CD8-positive, alpha-beta memory T cell (primary cell): ENCODE results near the gene UNC13C. TPM values are rescaled to one million over a fixed set of nuclear protein-coding genes. Genes with fewer than 3 reads are reported as not detected.

Experiments used
- CTCF ChIA-PET: fragments of 350-600 bp; sonication (Branson Sonifier 250); formaldehyde crosslinking; loops from one replicate; lab custom pipeline; 2021; ENCODE audit warnings: antibody characterized with exemption; lab: Charles Lee
- POLR2A ChIA-PET: fragments of 350-600 bp; sonication (Branson Sonifier 250); formaldehyde crosslinking; loops from one replicate; lab custom pipeline; 2021; ENCODE audit warnings: antibody characterized with exemption; lab: Charles Lee
- DNase-seq, 5 donors: peaks; one replicate each; pipeline versions ENCODE4 v3.0.0 to v3.0.0-alpha.2; 2020 to 2022; ENCODE audit warnings: mixed read lengths in 1 of 5
- H3K27ac ChIP-seq: one replicate; pipeline ENCODE4 v1.7.0; 2013; ENCODE audit warnings: low read depth, mild to moderate bottlenecking, low read length, moderate library complexity
- H3K27me3 ChIP-seq: 2 replicates; pipeline ENCODE4 v1.7.0; 2013; ENCODE audit warnings: low read length, mild to moderate bottlenecking; ENCODE audit not compliant: insufficient read depth, poor library complexity, severe bottlenecking
- H3K36me3 ChIP-seq: 2 replicates; pipeline ENCODE4 v1.7.0; 2013; ENCODE audit warnings: mild to moderate bottlenecking, low read length, moderate library complexity; ENCODE audit not compliant: insufficient read depth
- H3K4me1 ChIP-seq: 2 replicates; pipeline ENCODE4 v1.7.0; 2013; ENCODE audit warnings: mild to moderate bottlenecking, low read length, moderate library complexity; ENCODE audit not compliant: insufficient read depth
- H3K4me3 ChIP-seq: 2 replicates; pipeline ENCODE4 v1.7.0; 2013; ENCODE audit warnings: mild to moderate bottlenecking, low read length
- H3K9me3 ChIP-seq: 2 replicates; pipeline ENCODE4 v1.7.0; 2013; ENCODE audit warnings: mild to moderate bottlenecking, low read length
- H3K27ac Mint-ChIP-seq, 8 donors: one replicate each; pipeline ENCODE4 v1.8.0; 2020 to 2021; ENCODE audit warnings: mixed read lengths in 8 of 8, mild to moderate bottlenecking in 6 of 8, inconsistent platforms in 3 of 8, moderate library complexity in 3 of 8
- H3K27me3 Mint-ChIP-seq, 2 donors: one replicate each; pipeline ENCODE4 v1.8.0; 2020 to 2021; ENCODE audit warnings: mixed read lengths in 2 of 2, mild to moderate bottlenecking in 1 of 2, moderate library complexity in 1 of 2
- H3K36me3 Mint-ChIP-seq, 3 donors: one replicate each; pipeline ENCODE4 v1.8.0; 2020 to 2021; ENCODE audit warnings: mixed read lengths in 3 of 3, inconsistent platforms in 1 of 3, mild to moderate bottlenecking in 1 of 3
- H3K4me1 Mint-ChIP-seq, 3 donors: one replicate each; pipeline ENCODE4 v1.8.0; 2020 to 2021; ENCODE audit warnings: mixed read lengths in 3 of 3, inconsistent platforms in 1 of 3, mild to moderate bottlenecking in 1 of 3
- H3K4me3 Mint-ChIP-seq, 7 donors: one replicate each; pipeline ENCODE4 v1.8.0; 2020 to 2021; ENCODE audit warnings: mixed read lengths in 7 of 7, mild to moderate bottlenecking in 6 of 7, moderate library complexity in 4 of 7, inconsistent platforms in 2 of 7
- H3K9me3 Mint-ChIP-seq, 5 donors: one replicate each; pipeline ENCODE4 v1.8.0; 2020 to 2022; ENCODE audit warnings: mixed read lengths in 5 of 5, mild to moderate bottlenecking in 3 of 5, moderate library complexity in 2 of 5, inconsistent platforms in 1 of 5
- polyA plus RNA-seq: library from polyadenylated mRNA; unstranded; fragments of 300-500 nt; fragmentation: Illumina TruSeq; gene quantifications from one replicate; pipeline ENCODE4 v1.2.3, GENCODE V29; 2021
- total RNA-seq, 2 experiments: library from RNA; stranded (reverse); gene quantifications; one replicate each; pipeline ENCODE4 v1.2.3, GENCODE V29; 2021

Gene UNC13C
- total and polyA plus RNA-seq, 3 experiments from 2014 or later, result not detected

DNA sequence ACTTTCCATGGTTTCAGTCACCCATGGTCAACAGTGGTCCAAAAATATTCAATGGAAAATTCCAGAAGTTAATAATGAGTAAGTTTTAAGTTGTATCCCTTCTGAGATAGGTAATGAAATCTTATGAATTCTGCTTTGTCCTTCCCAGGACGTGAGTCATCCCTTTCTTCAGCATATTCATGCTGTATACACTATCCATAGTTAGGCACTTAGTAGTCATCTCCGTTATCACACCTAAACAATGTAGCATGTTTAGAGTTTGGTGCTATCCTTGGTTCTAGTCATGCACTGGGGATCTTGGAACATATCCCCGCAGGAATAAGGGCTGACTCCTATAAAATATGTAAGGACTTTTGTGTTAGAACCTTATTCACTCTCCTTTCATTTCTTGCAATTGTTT lies 153.2 kb downstream of the UNC13C start:
- Mint-ChIP-seq H3K27me3 (no peaks in the 10 kb centered on the region), H3K27ac (no peak overlapping the region), H3K4me1 (no peaks in the 10 kb centered on the region), H3K4me3 (no peak overlapping the region), H3K36me3 (no peaks in the 10 kb centered on the region), H3K9me3 (peaks cover 0 to 4% (median 1%) of the 10 kb centered on the region in 5 donors)
- Histone ChIP-seq H3K36me3 (no peaks in the 10 kb centered on the region), H3K4me3 (no peak overlapping the region), H3K27me3 (no peaks in the 10 kb centered on the region), H3K4me1 (no peaks in the 10 kb centered on the region), H3K27ac (no peak overlapping the region), H3K9me3 (no peaks in the 10 kb centered on the region)
- no peak for DNase-seq
- CTCF ChIA-PET, result no interaction called here
- POLR2A ChIA-PET, result no interaction called here

DNA sequence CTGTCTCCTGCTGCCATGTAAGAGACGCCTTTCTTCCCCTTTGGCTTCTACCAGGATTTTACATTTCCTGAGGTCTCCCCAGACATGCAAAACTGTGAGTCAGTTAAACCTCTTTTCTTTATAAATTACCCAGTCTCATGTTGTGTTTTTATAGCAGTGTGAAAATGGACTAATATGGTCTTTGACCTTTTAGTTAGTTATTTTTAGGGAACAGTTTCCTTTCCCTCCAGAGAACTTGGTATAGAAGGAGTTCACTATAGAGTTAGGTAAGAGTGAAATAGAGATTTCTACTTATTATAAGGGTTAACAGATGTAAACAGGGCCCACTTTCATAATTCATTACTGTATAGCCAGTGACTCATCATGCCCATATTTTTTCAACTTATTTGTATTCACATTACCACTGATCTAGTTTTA lies 170.9 kb downstream of the UNC13C start:
- no peaks in the 10 kb centered on the region for H3K4me1 Mint-ChIP-seq
- Histone ChIP-seq H3K9me3 (no peaks in the 10 kb centered on the region), H3K4me3 (no peak overlapping the region), H3K27ac (no peak overlapping the region), H3K4me1 (no peaks in the 10 kb centered on the region), H3K36me3 (no peaks in the 10 kb centered on the region), H3K27me3 (no peaks in the 10 kb centered on the region)
- peaks cover 0 to 1% of the 10 kb centered on the region in 2 donors for H3K27me3 Mint-ChIP-seq
- DNase-seq, result no peak
- CTCF ChIA-PET, result no interaction called here
- H3K9me3 Mint-ChIP-seq, result no peaks in the 10 kb centered on the region
- no peak overlapping the region for H3K4me3 Mint-ChIP-seq
- no peak overlapping the region for H3K27ac Mint-ChIP-seq
- no peaks in the 10 kb centered on the region for H3K36me3 Mint-ChIP-seq
- POLR2A ChIA-PET, result no interaction called here

- Histone ChIP-seq H3K4me1 (no peaks in the 10 kb centered on the region), H3K36me3 (no peaks in the 10 kb centered on the region), H3K9me3 (no peaks in the 10 kb centered on the region), H3K4me3 (no peak overlapping the region), H3K27me3 (no peaks in the 10 kb centered on the region), H3K27ac (no peak overlapping the region)
- H3K4me1 Mint-ChIP-seq, result no peaks in the 10 kb centered on the region
- no peak for DNase-seq
- H3K27me3 Mint-ChIP-seq, result peaks cover 0 to 1% of the 10 kb centered on the region in 2 donors
- ChIA-PET POLR2A (no interaction called here), CTCF (no interaction called here)
- H3K9me3 Mint-ChIP-seq, result peaks cover 0 to 2% (median 0%) of the 10 kb centered on the region in 5 donors
- no peaks in the 10 kb centered on the region for H3K36me3 Mint-ChIP-seq
- H3K27ac Mint-ChIP-seq, result no peak overlapping the region
- no peak overlapping the region for H3K4me3 Mint-ChIP-seq
Observed at GRCh38 chr15:54150255-54150654, 172.0 kb downstream of the UNC13C start.

GRCh38 chr15:54159012-54159411 lies 180.8 kb downstream of the UNC13C start:
- H3K4me3 ChIP-seq, result no peak overlapping the region
- H3K9me3 ChIP-seq, result no peaks in the 10 kb centered on the region
- POLR2A ChIA-PET, result no interaction called here
- DNase-seq, result no peak
- CTCF ChIA-PET, result no interaction called here
- H3K36me3 Mint-ChIP-seq, result no peaks in the 10 kb centered on the region
- no peaks in the 10 kb centered on the region for H3K4me1 Mint-ChIP-seq
- H3K4me3 Mint-ChIP-seq, result no peak overlapping the region
- H3K27ac ChIP-seq, result no peak overlapping the region
- no peaks in the 10 kb centered on the region for H3K27me3 ChIP-seq
- no peak overlapping the region for H3K27ac Mint-ChIP-seq
- H3K9me3 Mint-ChIP-seq, result peaks cover 0 to 14% (median 0%) of the 10 kb centered on the region in 5 donors
- H3K4me1 ChIP-seq, result no peaks in the 10 kb centered on the region
- H3K36me3 ChIP-seq, result no peaks in the 10 kb centered on the region
- H3K27me3 Mint-ChIP-seq, result peaks cover 0 to 1% of the 10 kb centered on the region in 2 donors

DNA sequence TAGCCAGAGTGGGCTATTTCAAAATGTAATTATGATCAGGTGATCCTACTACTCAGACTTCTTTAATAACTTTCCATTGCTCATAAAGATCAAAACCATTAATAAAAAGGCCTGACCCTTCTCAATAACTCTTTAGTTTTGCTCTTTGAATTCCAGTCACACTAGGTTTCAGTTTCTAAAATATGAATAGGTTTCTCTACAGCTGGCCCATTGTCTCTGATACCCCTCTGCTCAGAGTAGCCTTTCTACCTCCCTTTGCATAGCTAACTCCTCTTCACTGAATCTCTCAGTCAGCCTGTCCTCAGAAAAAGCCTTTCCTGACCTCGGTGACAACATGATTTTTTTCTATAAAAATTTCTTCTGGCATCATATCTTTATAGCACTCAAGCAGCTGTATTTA lies 209.1 kb downstream of the UNC13C start:
- H3K27ac ChIP-seq, result no peak overlapping the region

GRCh38 chr15:54197995-54198394 lies 219.8 kb downstream of the UNC13C start:
- Histone ChIP-seq H3K4me1 (no peaks in the 10 kb centered on the region), H3K27me3 (no peaks in the 10 kb centered on the region), H3K27ac (no peak overlapping the region), H3K9me3 (no peaks in the 10 kb centered on the region), H3K4me3 (no peak overlapping the region), H3K36me3 (no peaks in the 10 kb centered on the region)
- no peak overlapping the region for H3K27ac Mint-ChIP-seq
- H3K36me3 Mint-ChIP-seq, result no peaks in the 10 kb centered on the region
- ChIA-PET POLR2A (no interaction called here), CTCF (no interaction called here)
- H3K9me3 Mint-ChIP-seq, result peaks cover 6 to 20% (median 9%) of the 10 kb centered on the region in 5 donors
- no peaks in the 10 kb centered on the region for H3K27me3 Mint-ChIP-seq
- H3K4me1 Mint-ChIP-seq, result no peaks in the 10 kb centered on the region
- DNase-seq, result no peak
- no peak overlapping the region for H3K4me3 Mint-ChIP-seq

More for the DNA sequence above, 209.1 kb downstream of the UNC13C start:
- peaks cover 0 to 14% (median 4%) of the 10 kb centered on the region in 5 donors for H3K9me3 Mint-ChIP-seq
- ChIA-PET POLR2A (no interaction called here), CTCF (no interaction called here)
- no peaks in the 10 kb centered on the region for H3K36me3 Mint-ChIP-seq
- no peak overlapping the region for H3K27ac Mint-ChIP-seq
- no peak for DNase-seq
- Histone ChIP-seq H3K27me3 (no peaks in the 10 kb centered on the region), H3K4me3 (no peak overlapping the region), H3K9me3 (no peaks in the 10 kb centered on the region), H3K36me3 (no peaks in the 10 kb centered on the region), H3K4me1 (no peaks in the 10 kb centered on the region)
- H3K4me3 Mint-ChIP-seq, result no peak overlapping the region
- H3K27me3 Mint-ChIP-seq, result peaks cover 0 to 3% of the 10 kb centered on the region in 2 donors
- H3K4me1 Mint-ChIP-seq, result no peaks in the 10 kb centered on the region

DNA sequence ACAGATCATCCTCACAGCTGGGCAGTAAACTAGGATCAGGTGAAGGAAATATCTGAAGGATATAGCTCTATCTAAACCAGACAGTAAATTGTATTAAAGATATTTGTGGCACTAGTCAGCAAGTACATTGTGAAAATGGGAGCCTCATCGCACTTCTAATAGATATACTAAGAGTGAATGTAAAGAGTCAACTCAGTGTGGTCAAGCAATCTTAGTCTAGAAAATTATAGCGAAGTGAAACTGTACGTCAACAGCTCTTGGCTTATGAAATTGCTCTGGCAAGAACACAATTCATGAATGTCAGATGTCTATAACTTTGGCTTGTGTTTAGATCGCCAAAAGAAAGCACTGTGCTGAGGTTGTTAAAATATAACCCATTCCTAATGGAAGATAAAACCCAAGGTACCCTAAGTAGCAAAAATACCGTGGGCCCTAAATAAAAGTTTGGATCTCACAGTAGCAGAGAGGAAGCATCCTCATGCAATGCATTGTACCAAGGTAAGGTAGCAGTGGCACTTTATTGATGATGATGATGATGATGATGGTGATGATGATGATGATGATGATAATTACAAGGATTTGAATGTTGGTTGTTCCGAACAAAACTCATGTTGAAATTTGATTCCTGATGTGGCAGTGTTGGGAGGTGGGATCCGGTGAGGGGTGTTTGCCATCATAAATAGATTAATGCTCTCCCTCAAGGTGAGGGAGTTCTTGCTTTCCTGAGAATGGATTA lies 228.5 kb downstream of the UNC13C start:
- H3K4me1 ChIP-seq, result no peaks in the 10 kb centered on the region
- H3K36me3 ChIP-seq, result no peaks in the 10 kb centered on the region
- POLR2A ChIA-PET, result no interaction called here

GRCh38 chr15:54208786-54209185 lies 230.5 kb downstream of the UNC13C start:
- no peaks in the 10 kb centered on the region for H3K27me3 Mint-ChIP-seq

More for the DNA sequence above, 228.5 kb downstream of the UNC13C start:
- Mint-ChIP-seq H3K9me3 (peaks cover 0 to 6% (median 2%) of the 10 kb centered on the region in 5 donors), H3K4me3 (no peak overlapping the region), H3K4me1 (no peaks in the 10 kb centered on the region), H3K36me3 (no peaks in the 10 kb centered on the region), H3K27me3 (no peaks in the 10 kb centered on the region), H3K27ac (no peak overlapping the region)
- no peak overlapping the region for H3K4me3 ChIP-seq
- no peak overlapping the region for H3K27ac ChIP-seq
- CTCF ChIA-PET, result no interaction called here
- no peaks in the 10 kb centered on the region for H3K9me3 ChIP-seq
- no peak for DNase-seq
- no peaks in the 10 kb centered on the region for H3K27me3 ChIP-seq

More at GRCh38 chr15:54208786-54209185, 230.5 kb downstream of the UNC13C start:
- Mint-ChIP-seq H3K27ac (no peak overlapping the region), H3K9me3 (no peaks in the 10 kb centered on the region), H3K4me3 (no peak overlapping the region), H3K36me3 (no peaks in the 10 kb centered on the region), H3K4me1 (no peaks in the 10 kb centered on the region)
- H3K9me3 ChIP-seq, result no peaks in the 10 kb centered on the region
- H3K4me1 ChIP-seq, result no peaks in the 10 kb centered on the region
- no peaks in the 10 kb centered on the region for H3K36me3 ChIP-seq
- CTCF ChIA-PET, result no interaction called here
- POLR2A ChIA-PET, result no interaction called here
- no peak for DNase-seq
- H3K4me3 ChIP-seq, result no peak overlapping the region
- no peak overlapping the region for H3K27ac ChIP-seq
- H3K27me3 ChIP-seq, result no peaks in the 10 kb centered on the region
